Hepatocyte (in vitro differentiated cells): Measurements from ENCODE around the gene HES1. TPM values are rescaled to one million over a fixed set of nuclear protein-coding genes. Genes with fewer than 3 reads are reported as not detected.

Experiments used
- DNase-seq: peaks from one replicate; pipeline ENCODE4 v3.0.0-alpha.2; 2016; ENCODE audit warnings: low spot score
- H2AFZ ChIP-seq: fragments of 200-600 bp; sonication (generic); 2 replicates; pipeline ENCODE4 v1.6.0; 2016; ENCODE audit warnings: antibody characterized with exemption, mild to moderate bottlenecking
- H3K27ac ChIP-seq: fragments of 200-600 bp; sonication (generic); 2 replicates; pipeline ENCODE4 v1.5.1; 2016; ENCODE audit warnings: mild to moderate bottlenecking
- H3K27me3 ChIP-seq: fragments of 200-600 bp; sonication (generic); 2 replicates; pipeline ENCODE4 v1.6.1; 2016
- H3K36me3 ChIP-seq: fragments of 200-600 bp; sonication (generic); replicated peaks from 2 replicates; pipeline ENCODE4 v1.5.1; 2016; ENCODE audit warnings: low read depth; ENCODE audit not compliant: insufficient read depth
- H3K4me1 ChIP-seq: fragments of 200-600 bp; sonication (generic); 2 replicates; pipeline ENCODE4 v1.5.1; 2016; ENCODE audit warnings: mild to moderate bottlenecking, moderate library complexity; ENCODE audit not compliant: insufficient read depth
- H3K4me2 ChIP-seq: fragments of 200-600 bp; sonication (generic); 2 replicates; pipeline ENCODE4 v1.6.0; 2016
- H3K4me3 ChIP-seq: fragments of 200-600 bp; sonication (generic); 2 replicates; pipeline ENCODE4 v1.5.1; 2016; ENCODE audit warnings: mild to moderate bottlenecking
- H3K79me2 ChIP-seq: fragments of 200-600 bp; sonication (generic); 2 replicates; pipeline ENCODE4 v1.6.0; 2017; ENCODE audit warnings: mild to moderate bottlenecking
- H3K9me2 ChIP-seq: fragments of 200-600 bp; sonication (generic); replicated peaks from 2 replicates; pipeline ENCODE4 v1.6.0; 2017; ENCODE audit warnings: mild to moderate bottlenecking; ENCODE audit not compliant: insufficient read depth
- H3K9me3 ChIP-seq: fragments of 200-600 bp; sonication (generic); 2 replicates; pipeline ENCODE4 v1.5.1; 2016; ENCODE audit warnings: low read depth, mild to moderate bottlenecking
- H4K20me1 ChIP-seq: fragments of 200-600 bp; sonication (generic); 2 replicates; pipeline ENCODE4 v1.6.0; 2016; ENCODE audit warnings: mild to moderate bottlenecking; ENCODE audit not compliant: insufficient read depth, poor library complexity, severe bottlenecking
- EZH2 ChIP-seq: fragments of 200-600 bp; sonication (generic); IDR thresholded peaks from 2 replicates; pipeline ENCODE4 v1.6.1; 2016; ENCODE audit warnings: antibody characterized with exemption, mild to moderate bottlenecking, borderline replicate concordance
- EZH2phosphoT487 ChIP-seq: fragments of 200-600 bp; sonication (generic); IDR thresholded peaks from one replicate; pipeline ENCODE4 v1.6.1; 2018; ENCODE audit warnings: antibody characterized with exemption, mild to moderate bottlenecking, low read depth, moderate library complexity; ENCODE audit not compliant: unreplicated experiment, severe bottlenecking
- WGBS: methylation state at CpG from one replicate; pipeline ENCODE4 v1.1.6; 2016; ENCODE audit warnings: low lambda C conversion rate; ENCODE audit errors: missing lambda C conversion rate; 5-methylcytosine and 5-hydroxymethylcytosine counted together
- polyA plus RNA-seq: library from polyadenylated mRNA; unstranded; fragments of >200 nt; fragmentation: Nextera tagmentation; extraction: Ambion mirVana; gene quantifications from 2 replicates; pipeline ENCODE4 v1.2.1, GENCODE V29; 2016
- total RNA-seq: library from RNA; depleted of rRNA; stranded (reverse); fragments of >200 nt; gene quantifications from 2 replicates; pipeline ENCODE4 v1.2.3, GENCODE V29; 2014
- TF ChIP-seq, protein P1 (sequence below): fragments of 200-600 bp; sonication (generic); IDR thresholded peaks from 2 replicates; pipeline ENCODE4 v1.5.1; 2016; ENCODE audit warnings: antibody characterized with exemption, mild to moderate bottlenecking; ENCODE audit not compliant: poor library complexity

The HES1 gene
- total and polyA plus RNA-seq, 2 experiments from 2014 or later: 131 to 136 TPM

DNA sequence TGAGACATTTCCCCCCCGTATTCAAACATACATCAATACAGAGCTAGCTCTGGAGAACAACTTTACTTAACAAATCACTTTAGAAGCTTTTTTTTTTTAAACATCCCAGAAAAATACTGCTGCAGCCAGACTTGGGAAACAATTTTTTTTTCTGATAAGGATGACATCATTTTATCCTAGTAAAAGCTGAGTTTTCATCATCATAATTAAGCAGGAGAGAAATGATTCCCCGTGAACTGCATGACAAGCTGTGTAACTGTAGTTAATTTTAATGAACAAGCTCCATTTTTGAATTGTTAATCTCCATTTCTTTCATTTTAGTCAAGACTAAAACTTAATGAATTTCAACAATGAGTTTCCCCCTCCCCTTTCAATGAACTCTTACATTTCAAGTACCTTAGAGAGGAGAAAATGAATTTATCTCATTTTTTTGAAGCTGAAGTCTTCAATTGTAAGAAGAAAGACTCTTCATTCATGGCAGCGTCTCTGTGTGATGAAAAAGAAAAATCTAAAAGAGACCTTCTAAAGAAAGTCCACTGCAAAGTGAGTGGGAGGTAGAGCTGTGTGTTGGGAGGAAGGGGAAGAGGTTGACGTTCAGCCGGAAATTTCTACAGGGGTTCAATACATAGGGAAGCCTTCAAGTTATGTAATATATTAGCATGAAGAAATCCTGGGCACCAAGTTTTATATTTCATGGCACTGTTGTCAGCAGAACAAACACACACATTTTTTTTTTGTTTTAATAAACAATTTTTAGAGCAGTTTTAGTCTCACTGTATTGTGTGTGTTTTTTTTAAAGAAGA is 31.7 kb downstream of the HES1 start:
- H3K9me3 ChIP-seq: no peaks in the 10 kb centered on the region
- TF ChIP-seq EZH2phosphoT487 (no peak), EZH2 (no peak)
- TF ChIP-seq, protein P1, sequence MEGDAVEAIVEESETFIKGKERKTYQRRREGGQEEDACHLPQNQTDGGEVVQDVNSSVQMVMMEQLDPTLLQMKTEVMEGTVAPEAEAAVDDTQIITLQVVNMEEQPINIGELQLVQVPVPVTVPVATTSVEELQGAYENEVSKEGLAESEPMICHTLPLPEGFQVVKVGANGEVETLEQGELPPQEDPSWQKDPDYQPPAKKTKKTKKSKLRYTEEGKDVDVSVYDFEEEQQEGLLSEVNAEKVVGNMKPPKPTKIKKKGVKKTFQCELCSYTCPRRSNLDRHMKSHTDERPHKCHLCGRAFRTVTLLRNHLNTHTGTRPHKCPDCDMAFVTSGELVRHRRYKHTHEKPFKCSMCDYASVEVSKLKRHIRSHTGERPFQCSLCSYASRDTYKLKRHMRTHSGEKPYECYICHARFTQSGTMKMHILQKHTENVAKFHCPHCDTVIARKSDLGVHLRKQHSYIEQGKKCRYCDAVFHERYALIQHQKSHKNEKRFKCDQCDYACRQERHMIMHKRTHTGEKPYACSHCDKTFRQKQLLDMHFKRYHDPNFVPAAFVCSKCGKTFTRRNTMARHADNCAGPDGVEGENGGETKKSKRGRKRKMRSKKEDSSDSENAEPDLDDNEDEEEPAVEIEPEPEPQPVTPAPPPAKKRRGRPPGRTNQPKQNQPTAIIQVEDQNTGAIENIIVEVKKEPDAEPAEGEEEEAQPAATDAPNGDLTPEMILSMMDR: no peak
- no peaks in the 10 kb centered on the region for H3K9me2 ChIP-seq
- no peaks in the 10 kb centered on the region for H3K36me3 ChIP-seq
- 57% methylated on average over 5 of the region's 5 CpGs for whole genome bisulfite sequencing
- no peaks in the 10 kb centered on the region for H3K79me2 ChIP-seq
- peak overlapping the region; percentile 46 for H3K27ac ChIP-seq
- no peaks in the 10 kb centered on the region for H4K20me1 ChIP-seq
- no peak overlapping the region for H2AFZ ChIP-seq
- H3K4me1 ChIP-seq: peaks cover 21% of the 10 kb centered on the region
- no peak for DNase-seq
- peak overlapping the region; percentile 66 for H3K4me2 ChIP-seq
- H3K27me3 ChIP-seq: no peaks in the 10 kb centered on the region
- H3K4me3 ChIP-seq: no peak overlapping the region

DNA sequence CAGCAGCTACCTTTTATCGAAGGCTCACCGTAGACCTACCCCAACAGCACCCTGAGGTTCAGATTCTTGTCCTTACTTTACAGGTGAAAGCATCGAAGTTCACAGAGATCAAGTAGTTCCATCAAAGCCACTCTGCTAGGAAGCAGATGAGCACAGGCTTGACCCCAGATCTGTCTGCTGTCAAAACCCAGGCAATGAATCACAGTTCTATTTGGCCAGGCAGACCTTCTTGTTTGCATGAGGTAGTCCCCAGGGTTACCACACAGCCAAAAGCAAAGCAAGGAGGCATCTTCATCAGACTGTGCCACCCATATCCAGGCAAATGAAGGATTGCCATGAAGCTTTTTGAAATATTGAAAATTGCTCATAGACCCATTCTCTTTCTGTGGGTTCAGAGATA is 33.0 kb downstream of the HES1 start:
- no peak overlapping the region for H2AFZ ChIP-seq
- H3K9me2 ChIP-seq: no peaks in the 10 kb centered on the region
- H3K79me2 ChIP-seq: no peaks in the 10 kb centered on the region
- H3K4me3 ChIP-seq: no peak overlapping the region
- WGBS: 78% methylated on average over 3 of the region's 3 CpGs
- no peaks in the 10 kb centered on the region for H3K27me3 ChIP-seq
- TF ChIP-seq EZH2phosphoT487: no peak
- peaks cover 9% of the 10 kb centered on the region for H3K4me1 ChIP-seq
- no peak for DNase-seq
- no peaks in the 10 kb centered on the region for H4K20me1 ChIP-seq
- H3K36me3 ChIP-seq: no peaks in the 10 kb centered on the region
- no peak overlapping the region for H3K27ac ChIP-seq
- no peak overlapping the region for H3K4me2 ChIP-seq
- H3K9me3 ChIP-seq: no peaks in the 10 kb centered on the region

DNA sequence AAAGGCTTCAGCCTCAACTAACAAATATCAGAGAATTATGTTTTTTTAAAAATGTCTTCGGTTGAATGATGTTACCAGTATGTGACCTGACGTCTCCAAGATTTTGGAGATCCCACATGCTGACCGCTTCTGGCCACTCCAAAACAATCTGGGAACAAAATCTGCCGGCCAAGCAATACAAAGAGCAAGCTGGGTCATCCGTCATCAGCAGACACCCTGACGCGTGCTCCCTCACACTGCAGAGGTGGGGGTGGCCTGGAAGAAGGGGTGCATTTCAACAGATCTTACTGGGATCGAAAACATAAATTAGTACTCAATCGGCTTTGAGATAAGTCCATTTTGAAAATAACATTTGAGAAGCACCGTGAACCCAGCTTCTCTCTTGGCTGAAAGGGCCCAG is 33.6 kb downstream of the HES1 start:
- no peaks in the 10 kb centered on the region for H3K27me3 ChIP-seq
- H3K4me3 ChIP-seq: no peak overlapping the region
- DNase-seq: no peak
- no peaks in the 10 kb centered on the region for H3K9me3 ChIP-seq
- no peaks in the 10 kb centered on the region for H3K79me2 ChIP-seq
- peaks cover 9% of the 10 kb centered on the region for H3K4me1 ChIP-seq
- H3K4me2 ChIP-seq: no peak overlapping the region
- H4K20me1 ChIP-seq: no peaks in the 10 kb centered on the region
- H3K9me2 ChIP-seq: no peaks in the 10 kb centered on the region
- 80% methylated on average over 10 of the region's 10 CpGs for WGBS
- H2AFZ ChIP-seq: no peak overlapping the region
- TF ChIP-seq, protein P1: no peak
- TF ChIP-seq EZH2: no peak
- TF ChIP-seq EZH2phosphoT487: no peak
- H3K36me3 ChIP-seq: no peaks in the 10 kb centered on the region
- H3K27ac ChIP-seq: no peak overlapping the region

DNA sequence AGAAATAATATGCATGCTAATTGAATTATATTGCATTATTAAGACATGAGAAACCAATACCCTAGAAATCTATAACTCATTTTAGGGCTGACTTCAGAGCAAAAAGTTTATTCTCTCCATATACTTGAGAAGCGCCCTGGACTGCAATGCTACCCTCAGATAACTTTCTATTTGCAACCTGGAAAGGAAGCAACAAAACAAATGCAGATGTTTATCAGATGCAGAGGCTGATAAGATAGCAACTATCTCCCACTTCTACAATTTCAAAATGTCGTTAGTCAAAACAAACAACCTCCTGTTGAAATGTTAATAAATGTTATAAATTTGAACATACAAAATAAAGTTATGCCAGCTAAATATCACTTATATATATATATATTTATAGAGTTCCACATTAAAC is 34.8 kb downstream of the HES1 start:
- no peaks in the 10 kb centered on the region for H4K20me1 ChIP-seq
- TF ChIP-seq, protein P1: no peak
- TF ChIP-seq EZH2 (no peak), EZH2phosphoT487 (no peak)
- H3K4me1 ChIP-seq: peaks cover 9% of the 10 kb centered on the region
- no peak overlapping the region for H3K4me3 ChIP-seq
- H3K79me2 ChIP-seq: no peaks in the 10 kb centered on the region
- H3K27me3 ChIP-seq: no peaks in the 10 kb centered on the region
- no peak overlapping the region for H2AFZ ChIP-seq
- no peak overlapping the region for H3K4me2 ChIP-seq
- no peaks in the 10 kb centered on the region for H3K9me2 ChIP-seq
- H3K36me3 ChIP-seq: no peaks in the 10 kb centered on the region
- no peaks in the 10 kb centered on the region for H3K9me3 ChIP-seq
- H3K27ac ChIP-seq: no peak overlapping the region
- 51% methylated on average over 2 of the region's 2 CpGs for WGBS
- DNase-seq: no peak
